ENCODE results near the gene ZDHHC21.

The ZDHHC21 gene

GRCh38 chr9:14705079-14705478 lies 11.8 kb upstream of the ZDHHC21 start:
- no peak for TF ChIP-seq CTCF (IDR thresholded peaks at IDR 0.05; ENCODE audit: control insufficient read depth, extremely low read depth, insufficient read depth)
- DNase-seq (ENCODE audit: low read depth) = no peak
- no peak overlapping the region for H3K4me3 ChIP-seq (ENCODE audit: low read depth, low read length)

- DNase-seq (ENCODE audit: low read depth) = no peak
- H3K4me3 ChIP-seq (ENCODE audit: low read depth, low read length) = no peak overlapping the region
- no peak for TF ChIP-seq CTCF (IDR thresholded peaks at IDR 0.05; ENCODE audit: control insufficient read depth, extremely low read depth, insufficient read depth)
Measured at GRCh38 chr9:14704281-14704680, 11.0 kb upstream of the ZDHHC21 start.

- no peak for TF ChIP-seq CTCF (IDR thresholded peaks at IDR 0.05; ENCODE audit: control insufficient read depth, extremely low read depth, insufficient read depth)
- H3K4me3 ChIP-seq (ENCODE audit: low read depth, low read length) = no peak overlapping the region
- DNase-seq (ENCODE audit: low read depth) = peak; percentile 55
Measured at GRCh38 chr9:14702200-14702720, 9.0 kb upstream of the ZDHHC21 start.

- no peak for DNase-seq (ENCODE audit: low read depth)
- TF ChIP-seq CTCF (IDR thresholded peaks at IDR 0.05; ENCODE audit: control insufficient read depth, extremely low read depth, insufficient read depth) = no peak
- H3K4me3 ChIP-seq (ENCODE audit: low read depth, low read length) = peak overlapping the region; percentile 59
Measured at GRCh38 chr9:14692470-14693250, 572 bp downstream of the ZDHHC21 start.

- H3K4me3 ChIP-seq (ENCODE audit: low read depth, low read length) = no peak overlapping the region
- no peak for TF ChIP-seq CTCF (IDR thresholded peaks at IDR 0.05; ENCODE audit: control insufficient read depth, extremely low read depth, insufficient read depth)
- DNase-seq (ENCODE audit: low read depth) = no peak
Measured at GRCh38 chr9:14690948-14691730, 2.1 kb downstream of the ZDHHC21 start.

- no peak for TF ChIP-seq CTCF (IDR thresholded peaks at IDR 0.05; ENCODE audit: control insufficient read depth, extremely low read depth, insufficient read depth)
- DNase-seq (ENCODE audit: low read depth) = no peak
- H3K4me3 ChIP-seq (ENCODE audit: low read depth, low read length) = no peak overlapping the region
Measured at GRCh38 chr9:14687042-14687719, 6.1 kb downstream of the ZDHHC21 start.

Measured in LNCaP clone FGC (cell line).